Stimulated activated naive B cell treated with anti-CD40 and anti-IgM and Interleukin-4, amounts not matched to agents 10 μg/mL and 1 μg/mL and 100 μg/mL, for 72 hours (primary cell): ENCODE results near the gene GSG1L.

ENCODE experiments used
- ATAC-seq, 2 donors: fragments of 150-1000 bp; cut with Tn5 transposase; replicated peaks; 2 replicates each; pipeline ENCODE4 v1.10.0; 2021; ENCODE audit warnings: moderate library complexity in 1 of 2
- DNase-seq: peaks from one replicate; pipeline ENCODE4 v3.0.0; 2021
- H3K27ac Mint-ChIP-seq: one replicate; pipeline ENCODE4 v1.8.0; 2022; ENCODE audit warnings: mild to moderate bottlenecking, mixed read lengths
- H3K27me3 Mint-ChIP-seq, 2 donors: one replicate each; pipeline ENCODE4 v1.8.0; 2022; ENCODE audit warnings: mixed read lengths in 2 of 2
- H3K36me3 Mint-ChIP-seq, 2 donors: one replicate each; pipeline ENCODE4 v1.8.0; 2022; ENCODE audit warnings: mixed read lengths in 2 of 2, mild to moderate bottlenecking in 1 of 2
- H3K4me1 Mint-ChIP-seq, 2 donors: one replicate each; pipeline ENCODE4 v1.8.0; 2022; ENCODE audit warnings: mixed read lengths in 2 of 2, mild to moderate bottlenecking in 1 of 2
- H3K4me3 Mint-ChIP-seq, 2 donors: one replicate each; pipeline ENCODE4 v1.8.0; 2022; ENCODE audit warnings: mild to moderate bottlenecking in 2 of 2, mixed read lengths in 2 of 2, moderate library complexity in 1 of 2
- H3K9me3 Mint-ChIP-seq, 2 donors: one replicate each; pipeline ENCODE4 v1.8.0; 2022; ENCODE audit warnings: mixed read lengths in 2 of 2, mild to moderate bottlenecking in 1 of 2

The GSG1L gene

GRCh38 chr16:27800817-27801216, 262.7 kb downstream of the GSG1L start:
- Mint-ChIP-seq H3K4me1 (no peaks in the 10 kb centered on the region), H3K9me3 (peaks cover 0 to 1% of the 10 kb centered on the region in 2 donors), H3K4me3 (no peak overlapping the region), H3K27ac (no peak overlapping the region), H3K36me3 (no peaks in the 10 kb centered on the region), H3K27me3 (peaks cover 18 to 41% of the 10 kb centered on the region in 2 donors)
- ATAC-seq (no peak), DNase-seq (no peak)

GRCh38 chr16:27799896-27800295, 263.6 kb downstream of the GSG1L start:
- no peak for DNase-seq
- Mint-ChIP-seq H3K27ac (no peak overlapping the region), H3K4me1 (no peaks in the 10 kb centered on the region), H3K9me3 (peaks cover 0 to 1% of the 10 kb centered on the region in 2 donors), H3K36me3 (no peaks in the 10 kb centered on the region), H3K4me3 (no peak overlapping the region), H3K27me3 (peaks cover 19 to 40% of the 10 kb centered on the region in 2 donors)
- ATAC-seq, result no peak

DNA sequence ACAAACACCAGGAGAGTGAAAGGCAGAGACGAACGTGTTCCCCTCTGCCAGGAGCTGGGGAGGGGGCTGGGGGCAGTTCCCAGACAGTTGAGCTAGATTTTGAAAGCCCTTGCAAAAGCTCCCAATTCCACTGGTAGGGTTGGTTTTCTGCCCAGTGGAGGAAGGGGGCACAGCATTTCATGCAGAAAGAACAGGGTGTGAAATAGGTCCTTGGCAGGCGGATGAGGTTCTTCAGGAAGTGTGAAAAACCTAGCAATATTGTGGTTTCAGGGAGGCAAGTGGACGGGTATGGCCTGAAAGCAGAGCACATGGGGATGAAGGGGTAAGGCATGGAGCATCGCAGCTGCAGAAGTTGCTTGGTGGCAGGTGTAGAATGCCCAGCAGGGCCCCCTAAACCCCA, 265.3 kb downstream of the GSG1L start:
- H3K27me3 Mint-ChIP-seq, result peaks cover 9 to 27% of the 10 kb centered on the region in 2 donors
- H3K4me1 Mint-ChIP-seq, result no peaks in the 10 kb centered on the region
- no peaks in the 10 kb centered on the region for H3K36me3 Mint-ChIP-seq
- no peak for DNase-seq
- no peak overlapping the region for H3K4me3 Mint-ChIP-seq
- H3K27ac Mint-ChIP-seq, result no peak overlapping the region
- peaks cover 0 to 1% of the 10 kb centered on the region in 2 donors for H3K9me3 Mint-ChIP-seq
- no peak for ATAC-seq

- peaks cover 8 to 20% of the 10 kb centered on the region in 2 donors for H3K27me3 Mint-ChIP-seq
- no peak for ATAC-seq
- no peak for DNase-seq
- H3K36me3 Mint-ChIP-seq, result no peaks in the 10 kb centered on the region
- no peak overlapping the region for H3K4me3 Mint-ChIP-seq
- H3K4me1 Mint-ChIP-seq, result no peaks in the 10 kb centered on the region
- peaks cover 0 to 2% of the 10 kb centered on the region in 2 donors for H3K9me3 Mint-ChIP-seq
- H3K27ac Mint-ChIP-seq, result no peak overlapping the region
Observed at GRCh38 chr16:27795992-27796614, 267.4 kb downstream of the GSG1L start.

DNA sequence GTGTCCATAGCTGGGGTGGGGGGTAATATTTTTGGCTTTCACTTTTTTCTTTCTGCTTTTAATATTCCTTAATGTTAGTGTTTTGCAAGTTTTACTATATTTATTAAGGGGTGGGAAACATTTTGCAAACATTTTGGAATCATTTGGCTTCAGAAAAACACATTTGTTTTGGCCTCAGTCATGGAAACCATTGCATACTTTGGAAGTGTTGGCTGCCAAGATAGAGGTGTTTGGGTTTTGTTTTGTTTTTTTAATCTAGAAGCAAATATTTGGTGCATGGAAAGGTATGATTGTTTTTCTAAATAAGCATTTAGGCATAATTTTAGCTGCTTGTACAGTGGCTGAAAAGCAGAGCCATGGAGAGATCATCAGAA, 270.3 kb downstream of the GSG1L start:
- H3K27ac Mint-ChIP-seq, result no peak overlapping the region
- ATAC-seq, result no peak
- peaks cover 0 to 2% of the 10 kb centered on the region in 2 donors for H3K9me3 Mint-ChIP-seq
- no peaks in the 10 kb centered on the region for H3K4me1 Mint-ChIP-seq
- no peak overlapping the region for H3K4me3 Mint-ChIP-seq
- DNase-seq, result no peak
- H3K27me3 Mint-ChIP-seq, result peaks cover 8 to 14% of the 10 kb centered on the region in 2 donors
- no peaks in the 10 kb centered on the region for H3K36me3 Mint-ChIP-seq

GRCh38 chr16:27792486-27793248, 270.8 kb downstream of the GSG1L start:
- Mint-ChIP-seq H3K4me1 (no peaks in the 10 kb centered on the region), H3K36me3 (no peaks in the 10 kb centered on the region), H3K27me3 (peaks cover 8 to 14% of the 10 kb centered on the region in 2 donors), H3K27ac (no peak overlapping the region), H3K9me3 (peaks cover 0 to 2% of the 10 kb centered on the region in 2 donors), H3K4me3 (no peak overlapping the region)
- ATAC-seq, result no peak
- DNase-seq, result no peak

DNA sequence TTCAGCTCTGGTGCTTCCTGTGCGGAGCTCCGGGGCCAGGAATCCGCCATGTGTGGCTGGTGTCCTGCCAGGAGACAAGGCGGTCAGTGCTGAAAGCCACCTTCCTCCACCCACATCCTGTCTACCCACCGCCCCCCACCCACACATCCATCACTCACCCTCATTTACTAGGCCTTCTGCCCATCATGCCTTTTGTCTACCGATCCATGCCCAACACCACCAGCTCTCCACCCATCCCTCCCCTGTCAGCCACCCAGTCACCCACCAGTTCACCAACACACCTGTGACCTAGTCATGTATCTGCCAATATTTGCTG, 272.2 kb downstream of the GSG1L start:
- Mint-ChIP-seq H3K4me3 (no peak overlapping the region), H3K27ac (no peak overlapping the region), H3K9me3 (peaks cover 0 to 2% of the 10 kb centered on the region in 2 donors), H3K4me1 (no peaks in the 10 kb centered on the region), H3K36me3 (no peaks in the 10 kb centered on the region), H3K27me3 (peaks cover 8 to 10% of the 10 kb centered on the region in 2 donors)
- DNase-seq (no peak), ATAC-seq (no peak)

DNA sequence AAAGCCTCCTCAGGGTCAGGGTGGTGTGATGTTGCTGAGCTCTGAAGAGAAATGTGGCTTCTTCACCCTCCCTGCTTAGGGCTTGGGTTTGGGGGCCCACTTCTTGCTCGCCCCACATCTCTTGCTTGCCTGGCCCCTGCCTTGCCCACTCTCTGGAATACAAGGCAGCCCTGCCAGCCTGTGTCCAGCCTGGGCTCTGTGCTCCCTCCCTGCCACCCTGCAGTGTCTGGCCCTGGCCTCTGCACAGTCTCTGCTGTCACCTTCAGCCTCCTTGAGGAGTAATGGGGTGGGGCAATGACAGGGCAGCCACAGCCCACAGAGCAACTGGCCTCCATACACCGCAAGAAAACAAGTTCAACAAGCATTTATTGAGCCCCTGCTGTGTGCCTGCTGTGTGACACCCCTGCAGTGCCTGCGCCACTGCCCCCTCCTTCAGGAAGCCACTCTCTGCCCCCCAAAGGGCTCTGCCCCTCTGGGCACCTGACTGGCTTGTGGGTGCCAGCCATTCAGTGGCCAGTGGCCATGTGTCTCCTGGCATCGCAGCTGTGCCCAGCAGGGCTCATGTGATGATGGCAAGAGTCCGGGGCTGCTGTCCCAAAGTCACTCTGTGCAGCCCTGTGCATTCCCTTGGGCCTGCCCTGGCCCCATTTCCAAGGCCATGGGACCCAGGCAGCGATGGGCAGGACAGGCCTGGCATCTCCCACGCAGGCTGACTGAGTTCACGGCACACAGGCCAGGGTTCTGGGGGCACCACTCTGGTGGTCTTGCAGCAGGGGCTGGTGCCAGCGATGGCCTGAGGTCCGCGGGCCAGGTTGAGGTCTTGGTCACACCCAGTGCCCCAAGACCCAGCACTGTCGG, 272.7 kb downstream of the GSG1L start:
- Mint-ChIP-seq H3K9me3 (peaks cover 0 to 2% of the 10 kb centered on the region in 2 donors), H3K27me3 (peaks cover 7 to 8% of the 10 kb centered on the region in 2 donors), H3K27ac (no peak overlapping the region), H3K4me3 (no peak overlapping the region), H3K4me1 (no peaks in the 10 kb centered on the region), H3K36me3 (no peaks in the 10 kb centered on the region)
- no peak for ATAC-seq
- no peak for DNase-seq

GRCh38 chr16:27789595-27790241, 273.8 kb downstream of the GSG1L start:
- no peaks in the 10 kb centered on the region for H3K4me1 Mint-ChIP-seq
- peaks cover 0 to 2% of the 10 kb centered on the region in 2 donors for H3K9me3 Mint-ChIP-seq
- ATAC-seq (no peak), DNase-seq (no peak)
- H3K27ac Mint-ChIP-seq, result no peak overlapping the region
- H3K4me3 Mint-ChIP-seq, result no peak overlapping the region
- peaks cover 5 to 7% of the 10 kb centered on the region in 2 donors for H3K27me3 Mint-ChIP-seq
- no peaks in the 10 kb centered on the region for H3K36me3 Mint-ChIP-seq

GRCh38 chr16:27789150-27789549, 274.4 kb downstream of the GSG1L start:
- Mint-ChIP-seq H3K27me3 (peaks cover 5 to 7% of the 10 kb centered on the region in 2 donors), H3K36me3 (no peaks in the 10 kb centered on the region), H3K4me1 (no peaks in the 10 kb centered on the region), H3K4me3 (no peak overlapping the region), H3K27ac (no peak overlapping the region), H3K9me3 (peaks cover 0 to 2% of the 10 kb centered on the region in 2 donors)
- no peak for ATAC-seq
- no peak for DNase-seq

DNA sequence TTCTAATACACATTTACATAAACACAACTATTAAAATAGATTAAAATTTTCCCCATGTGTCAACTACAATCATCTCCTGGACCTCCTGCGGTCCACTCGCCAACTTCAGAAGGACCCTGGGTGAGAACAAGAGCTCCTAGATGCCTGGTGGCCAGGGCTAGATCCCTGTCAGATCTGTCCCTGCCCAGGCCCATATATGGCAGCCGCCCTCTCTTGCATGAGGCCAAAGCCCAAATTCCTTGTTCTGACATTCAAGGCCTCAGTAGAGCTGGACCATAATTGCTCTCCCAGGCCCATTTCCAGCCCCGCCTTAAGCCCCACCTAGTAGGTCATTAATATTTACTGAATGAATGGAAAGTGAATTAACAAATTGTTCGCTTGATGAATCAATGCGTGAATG, 275.8 kb downstream of the GSG1L start:
- Mint-ChIP-seq H3K36me3 (no peaks in the 10 kb centered on the region), H3K4me1 (no peaks in the 10 kb centered on the region), H3K4me3 (no peak overlapping the region), H3K9me3 (peaks cover 0 to 2% of the 10 kb centered on the region in 2 donors), H3K27me3 (peaks cover 5 to 7% of the 10 kb centered on the region in 2 donors), H3K27ac (no peak overlapping the region)
- ATAC-seq (no peak), DNase-seq (no peak)

- no peaks in the 10 kb centered on the region for H3K4me1 Mint-ChIP-seq
- H3K4me3 Mint-ChIP-seq, result no peak overlapping the region
- H3K27me3 Mint-ChIP-seq, result peaks cover 5 to 7% of the 10 kb centered on the region in 2 donors
- DNase-seq (no peak), ATAC-seq (no peak)
- no peak overlapping the region for H3K27ac Mint-ChIP-seq
- H3K9me3 Mint-ChIP-seq, result peaks cover 0 to 2% of the 10 kb centered on the region in 2 donors
- H3K36me3 Mint-ChIP-seq, result no peaks in the 10 kb centered on the region
Observed at GRCh38 chr16:27786923-27787625, 276.4 kb downstream of the GSG1L start.

DNA sequence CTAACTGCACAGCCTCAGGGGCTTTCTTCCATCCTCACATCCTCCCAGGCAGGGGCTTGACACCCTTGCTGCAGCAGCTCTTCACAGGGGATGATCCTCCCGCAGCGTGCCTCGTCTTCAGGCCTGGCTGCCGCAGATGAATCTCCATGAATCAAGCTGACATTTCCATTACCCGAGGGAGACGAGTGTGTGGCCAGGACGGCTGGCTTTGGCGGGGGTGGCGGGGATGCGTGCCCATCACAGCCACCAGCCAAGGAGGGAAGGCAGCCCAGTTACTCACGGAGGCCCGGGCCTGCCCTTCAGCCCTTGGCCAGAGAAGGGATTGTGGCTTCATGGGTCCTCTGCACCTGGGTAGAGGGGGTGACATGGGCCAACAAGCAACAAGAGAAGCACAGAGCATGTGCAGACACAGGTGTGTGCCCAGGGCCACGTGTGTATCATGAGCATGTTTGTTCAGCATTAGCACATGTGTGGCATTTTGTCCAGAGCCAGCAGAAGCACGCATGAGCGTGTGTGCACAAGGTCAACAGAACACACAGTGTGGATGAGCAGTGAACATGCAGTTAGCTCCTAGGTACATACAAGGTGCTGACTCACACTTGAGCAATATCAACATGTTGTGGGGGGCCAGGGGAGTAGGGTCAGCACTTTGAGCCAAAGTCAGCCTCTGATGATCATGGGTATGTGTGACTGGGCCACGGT, 277.1 kb downstream of the GSG1L start:
- Mint-ChIP-seq H3K4me3 (no peak overlapping the region), H3K4me1 (no peaks in the 10 kb centered on the region), H3K36me3 (no peaks in the 10 kb centered on the region), H3K27me3 (peaks cover 0 to under 1% of the 10 kb centered on the region in 2 donors), H3K27ac (no peak overlapping the region), H3K9me3 (no peaks in the 10 kb centered on the region)
- DNase-seq (no peak), ATAC-seq (no peak)
